A549 (cell line): ENCODE measurements around the gene CTDSPL. TPM values are rescaled to one million over a fixed set of nuclear protein-coding genes. Genes with fewer than 3 reads are reported as not detected.

ENCODE experiments used
- ATAC-seq, 2 experiments: fragments of 200-7000 bp in 1 of 2; fragments of >200 bp in 1 of 2; cut with Nextera tagmentation in 1 of 2; cut with Tn5 transposase in 1 of 2; 3 replicates each; pipeline versions ENCODE4 v1.8.0 to v1.9.1; 2018 to 2020; ENCODE audit warnings: mild to moderate bottlenecking in 1 of 2, moderate library complexity in 1 of 2
- CTCF ChIA-PET: fragments of 300-600 bp; sonication (Branson Sonifier 250); formaldehyde crosslinking; extraction: SDS; loops from one replicate; lab custom pipeline; 2021; ENCODE audit warnings: antibody characterized with exemption, inconsistent platforms; lab: Yijun Ruan, JAX
- POLR2A ChIA-PET: fragments of 350-600 bp; formaldehyde crosslinking; extraction: SDS; loops from one replicate; lab custom pipeline; 2021; ENCODE audit warnings: antibody characterized with exemption, inconsistent platforms; lab: Yijun Ruan, JAX
- DNase-seq, 2 experiments: peaks; one replicate each; pipeline versions ENCODE4 v3.0.0 to v3.0.0-alpha.2; 2011 to 2016; ENCODE audit warnings: low read depth in 1 of 2, low spot score in 1 of 2
- FAIRE-seq: peaks from 2 replicates; lab custom pipeline; 2011; peaks lifted over from hg19 to GRCh38; lab: Jason Lieb, UNC
- H3K27ac ChIP-seq, 2 experiments: fragments of >200 bp; sonication (Bioruptor Twin); formaldehyde crosslinking; 3 replicates each; pipeline ENCODE4 v1.5.1; 2016 to 2017
- H3K4me1 ChIP-seq: fragments of >200 bp; sonication (Bioruptor Twin); formaldehyde crosslinking; 3 replicates; pipeline ENCODE4 v1.6.1; 2016
- H3K4me2 ChIP-seq: fragments of >200 bp; sonication (Bioruptor Twin); formaldehyde crosslinking; 3 replicates; pipeline ENCODE4 v1.6.1; 2016
- H3K4me3 ChIP-seq: fragments of >200 bp; sonication (Bioruptor Twin); formaldehyde crosslinking; 3 replicates; pipeline ENCODE4 v1.5.1; 2016
- H3K9me3 ChIP-seq: fragments of >200 bp; sonication (Bioruptor Twin); formaldehyde crosslinking; 3 replicates; pipeline ENCODE4 v1.6.1; 2016
- ATOH8 ChIP-seq: fragments of 250-450 bp; sonication (Bioruptor Pico); IDR thresholded peaks from 2 replicates; pipeline ENCODE4 v1.5.0; 2020; ENCODE audit warnings: low read depth, mild to moderate bottlenecking, moderate library complexity
- CEBPB ChIP-seq, 2 experiments: fragments of >200 bp in 1 of 2; sonication (Bioruptor Twin) in 1 of 2; formaldehyde crosslinking in 1 of 2; IDR thresholded peaks; 2 replicates each; pipeline ENCODE4 v1.6.1; 2012 to 2016
- EHF ChIP-seq: fragments of 250-450 bp; sonication (Bioruptor Pico); IDR thresholded peaks from 2 replicates; pipeline ENCODE4 v1.5.0; 2020; ENCODE audit warnings: mild to moderate bottlenecking
- EP300 ChIP-seq, 2 experiments: fragments of >200 bp; sonication (Bioruptor Twin); formaldehyde crosslinking; IDR thresholded peaks; 2 replicates in 1 of 2; 3 replicates in 1 of 2; pipeline ENCODE4 v1.6.1; 2016 to 2017
- ESRRA ChIP-seq: fragments of 150-350 bp; IDR thresholded peaks from 2 replicates; pipeline ENCODE4 v1.6.1; 2014; ENCODE audit warnings: mild to moderate bottlenecking, low read length, borderline replicate concordance
- FOSL2 ChIP-seq, 2 experiments: fragments of 450-650 bp in 1 of 2; fragments of >200 bp in 1 of 2; sonication (Bioruptor Twin) in 1 of 2; formaldehyde crosslinking; IDR thresholded peaks; 2 replicates each; pipeline versions ENCODE4 v1.5.0 to v1.6.1; 2016 to 2020; ENCODE audit warnings: mild to moderate bottlenecking in 1 of 2, moderate library complexity in 1 of 2
- HDAC2 ChIP-seq: fragments of 200-600 bp; sonication (generic); IDR thresholded peaks from 2 replicates; pipeline ENCODE4 v1.6.1; 2016
- JUN ChIP-seq, 2 experiments: fragments of >200 bp; sonication (Bioruptor Twin); formaldehyde crosslinking; IDR thresholded peaks; 2 replicates in 1 of 2; 3 replicates in 1 of 2; pipeline ENCODE4 v1.6.1; 2016 to 2017
- KDM1A ChIP-seq: fragments of 200-600 bp; sonication (generic); IDR thresholded peaks from 2 replicates; pipeline ENCODE4 v1.6.1; 2016; ENCODE audit warnings: low read depth, mild to moderate bottlenecking
- MAFK ChIP-seq: fragments of 450-650 bp; IDR thresholded peaks from 2 replicates; pipeline ENCODE4 v1.6.1; 2014; ENCODE audit not compliant: partially characterized antibody
- MYC ChIP-seq: IDR thresholded peaks from 2 replicates; pipeline ENCODE4 v1.6.1; 2012; ENCODE audit warnings: mild to moderate bottlenecking, inconsistent platforms, low read length, improper control_type of control experiment, borderline replicate concordance
- NFE2L2 ChIP-seq: fragments of 150-350 bp; conservative IDR thresholded peaks from 2 replicates; pipeline ENCODE4 v1.6.1; 2014; ENCODE audit warnings: low read length
- NPAS2 ChIP-seq: fragments of 250-450 bp; sonication (Bioruptor Pico); IDR thresholded peaks from 2 replicates; pipeline ENCODE4 v1.8.0; 2022; ENCODE audit warnings: mild to moderate bottlenecking, moderate library complexity, borderline replicate concordance
- NR3C1 ChIP-seq: fragments of >200 bp; sonication (Bioruptor Twin); formaldehyde crosslinking; IDR thresholded peaks from 3 replicates; pipeline ENCODE4 v1.6.1; 2017
- PBX3 ChIP-seq: IDR thresholded peaks from 2 replicates; pipeline ENCODE4 v1.6.1; 2012
- RAD21 ChIP-seq, 2 experiments: fragments of >200 bp in 1 of 2; sonication (Bioruptor Twin) in 1 of 2; formaldehyde crosslinking in 1 of 2; IDR thresholded peaks in 1 of 2; conservative IDR thresholded peaks in 1 of 2; 2 replicates in 1 of 2; 3 replicates in 1 of 2; pipeline ENCODE4 v1.6.1; 2012 to 2018; ENCODE audit warnings: inconsistent platforms in 1 of 2
- RARB ChIP-seq: fragments of 250-450 bp; sonication (Bioruptor Pico); IDR thresholded peaks from 2 replicates; pipeline ENCODE4 v1.8.0; 2021; ENCODE audit warnings: mild to moderate bottlenecking, moderate library complexity
- SREBF2 ChIP-seq: fragments of 450-650 bp; IDR thresholded peaks from 2 replicates; pipeline ENCODE4 v1.6.1; 2014; ENCODE audit warnings: mild to moderate bottlenecking, moderate library complexity
- WGBS: methylation state at CpG from one replicate; pipeline ENCODE4 v1.1.6; 2017; ENCODE audit errors: missing lambda C conversion rate; 5-methylcytosine and 5-hydroxymethylcytosine counted together
- polyA plus RNA-seq, 4 experiments: library from polyadenylated mRNA; depleted of rRNA in 3 of 4; stranded (reverse); fragments of >200 nt; fragmentation: RNase III in 1 of 4; extraction: RNeasy Plus Mini Kit Qiagen cat#74134 plus additional on column Dnase treatment in 1 of 4; gene quantifications; 2 replicates in 3 of 4; 3 replicates in 1 of 4; pipeline ENCODE4 v1.2.3, GENCODE V29; 2011 to 2017

Gene CTDSPL
- polyA plus RNA-seq, 2 of the 4 experiments (the other 2 are of a cell fraction) = 9.9 to 35.1 TPM

GRCh38 chr3:37847689-37848088 is 14.0 kb upstream of the CTDSPL start:
- no peak for TF ChIP-seq PBX3
- no peak for TF ChIP-seq CEBPB (IDR thresholded peaks at IDR 0.05)
- TF ChIP-seq RAD21 (conservative IDR thresholded peaks at IDR 0.05 in 1 of 2, IDR thresholded peaks at IDR 0.05 in 1 of 2) = no peak
- no peak for TF ChIP-seq MYC
- TF ChIP-seq, all 56 proteins: peak for 0
- 63% methylated on average over 4 of the region's 4 CpGs for WGBS
- Histone ChIP-seq H3K4me1 (0 out of 3 replicates have a peak, but pooled peaks cover 3% of the 10 kb centered on the region), H3K4me3 (no peak overlapping the region), H3K9me3 (no peaks in the 10 kb centered on the region), H3K27ac (no peak overlapping the region), H3K4me2 (no peak overlapping the region)
- ATAC-seq (no peak), FAIRE-seq (no peak), DNase-seq (no peak)
- POLR2A ChIA-PET = no interaction called here
- CTCF ChIA-PET = interaction anchor here (0.6 kb wide), 1 partner anchor 109 kb away, joined by 3 read pairs; no protein-coding TSS in a partner anchor

- ChIA-PET CTCF (interaction anchor here (0.6 to 1.6 kb wide), 2 partner anchors 10 to 154 kb away, joined by 3 to 5 read pairs; no protein-coding TSS in a partner anchor), POLR2A (no interaction called here)
- H3K9me3 ChIP-seq = no peaks in the 10 kb centered on the region
- no peak overlapping the region for H3K4me3 ChIP-seq
- ATAC-seq (no peak), DNase-seq (no peak), FAIRE-seq (no peak)
- no peak overlapping the region for H3K27ac ChIP-seq
- WGBS = 90% methylated on average over 11 of the region's 11 CpGs
- no peak overlapping the region for H3K4me2 ChIP-seq
- TF ChIP-seq HDAC2 (no peak), RARB (no peak), NFE2L2 (no peak), ATOH8 (CRISPR knock-in tag) (no peak), NPAS2 (CRISPR knock-in tag) (no peak), EHF (no peak), NR3C1 (no peak), ESRRA (no peak)
- H3K4me1 ChIP-seq = 0 out of 3 replicates have a peak, but pooled peaks cover 3% of the 10 kb centered on the region
These were observed 12.3 kb upstream of the CTDSPL start for GRCh38 chr3:37849146-37849923.

GRCh38 chr3:37852097-37852496 is 9.6 kb upstream of the CTDSPL start:
- TF ChIP-seq FOSL2 (IDR thresholded peaks at IDR 0.05) (no peak), FOSL2 (CRISPR knock-in tag; IDR thresholded peaks at IDR 0.05) (peak; percentile 14; the same call in 1 of the 2 replicates), RAD21 (conservative IDR thresholded peaks at IDR 0.05 in 1 of 2, IDR thresholded peaks at IDR 0.05 in 1 of 2) (no peak), SREBF2 (no peak), JUN (IDR thresholded peaks at IDR 0.05) (no peak), MAFK (no peak), KDM1A (no peak), EP300 (IDR thresholded peaks at IDR 0.05) (no peak), NPAS2 (CRISPR knock-in tag) (no peak)
- no peak overlapping the region for H3K27ac ChIP-seq
- H3K9me3 ChIP-seq = no peaks in the 10 kb centered on the region
- FAIRE-seq (no peak), ATAC-seq (no peak), DNase-seq (peak in 1 of 2 experiments; percentile 32)
- H3K4me1 ChIP-seq = 0 out of 3 replicates have a peak, but pooled peaks cover 3% of the 10 kb centered on the region
- WGBS = 86% methylated on average over 1 of the region's 1 CpG
- H3K4me3 ChIP-seq = no peak overlapping the region
- ChIA-PET CTCF (interaction anchor here (0.5 to 5.0 kb wide), 5 partner anchors 18 to 200 kb away, joined by 3 to 52 read pairs (median 6); no protein-coding TSS in a partner anchor), POLR2A (no interaction called here)
- H3K4me2 ChIP-seq = no peak overlapping the region
